ENCODE data around the gene RAB30. TPM values are rescaled to one million over a fixed set of nuclear protein-coding genes. Genes with fewer than 3 reads are reported as not detected.
A peak's percentile ranks its signal among the peaks of the same experiment; 100 is the strongest.

RAB30 gene
- polyA plus RNA-seq = 10 to 100 TPM in 2 of 4 donors, 1 to 10 TPM in 2; 3.2 to 15.9 (median 8.9) TPM
- long read RNA-seq, donor 1, partial matches to known transcripts = 0 of 1 reads
- long read RNA-seq, donor 1, other reads (novel, unspliced or antisense) = 0 of 1 reads
- long read RNA-seq, donor 2, partial matches to known transcripts = 0 of 1 reads
- long read RNA-seq, donor 2, other reads (novel, unspliced or antisense) = 0 of 1 reads
- long read RNA-seq, donor 3, partial matches to known transcripts = 0 of 2 reads
- long read RNA-seq, donor 3, other reads (novel, unspliced or antisense) = 0 of 2 reads
- long read RNA-seq, donor 4 = 0 reads
- long read RNA-seq, donor 5 = 0 reads
- long read RNA-seq, donor 6, partial matches to known transcripts = 0 of 1 reads
- long read RNA-seq, donor 6, other reads (novel, unspliced or antisense) = 0 of 1 reads
- long read RNA-seq, donor 7 = 0 reads
- long read RNA-seq, donor 8 = 0 reads
- long read RNA-seq, donor 9, partial matches to known transcripts = 0 of 1 reads
- long read RNA-seq, donor 9, other reads (novel, unspliced or antisense) = 0 of 1 reads
- long read RNA-seq, donor 10, full-length matches to known transcripts = 4 of 4 reads
- long read RNA-seq, donor 10, partial matches to known transcripts = 0 of 4 reads
- long read RNA-seq, donor 10, other reads (novel, unspliced or antisense) = 0 of 4 reads

GRCh38 chr11:83071567-83072349 is at the start of gene RAB30:
Gene RAB30, minus strand, starts transcription at chr11:83071897. Its CDS starts 74,581 bp downstream, at chr11:82997316.
- peak; percentile 99 to 100 for DNase-seq
- peak within 1 kb of the TSS; percentile 76 to 98 (median 92) for H3K27ac ChIP-seq (ENCODE audit: low read depth in 1 of 3, low read length in 2 of 3)
- no peaks in the 10 kb centered on the region for H3K9me3 ChIP-seq (ENCODE audit: control insufficient read depth in 2 of 2, insufficient read depth in 1 of 2, low read depth in 1 of 2, low read length in 1 of 2)
- H3K4me3 ChIP-seq (ENCODE audit: low read depth in 1 of 3, low read length in 3 of 3) = peak within 1 kb of the TSS; percentile 52 to 93 (median 78)
- H3K4me1 ChIP-seq (ENCODE audit: control insufficient read depth in 3 of 3, insufficient read depth in 2 of 3, low read depth in 1 of 3, low read length in 2 of 3) = peaks cover 8 to 24% (median 20%) of the 10 kb centered on the region in 3 donors
- peaks cover 0 to 5% (median 0%) of the 10 kb centered on the region in 3 donors for H3K27me3 ChIP-seq (ENCODE audit: control insufficient read depth in 3 of 3, insufficient read depth in 3 of 3, low read length in 3 of 3)
- FAIRE-seq = peak; percentile 68
- WGBS, 3 donors = 0% methylated on average over 35 of the region's 35 CpGs
- peaks cover 0 to 8% (median 0%) of the 10 kb centered on the region in 3 donors for H3K36me3 ChIP-seq (ENCODE audit: control insufficient read depth in 3 of 3, insufficient read depth in 2 of 3, low read depth in 1 of 3, low read length in 3 of 3)

GRCh38 chr11:83120327-83120726 is 48.6 kb upstream of the RAB30 start:
- Histone ChIP-seq H3K4me1 (ENCODE audit: control insufficient read depth in 3 of 3, insufficient read depth in 2 of 3, low read depth in 1 of 3, low read length in 2 of 3) (peaks cover 0 to 5% (median 2%) of the 10 kb centered on the region in 3 donors), H3K4me3 (ENCODE audit: low read depth in 1 of 3, low read length in 3 of 3) (no peak overlapping the region), H3K9me3 (ENCODE audit: control insufficient read depth in 2 of 2, insufficient read depth in 1 of 2, low read depth in 1 of 2, low read length in 1 of 2) (no peaks in the 10 kb centered on the region), H3K27ac (ENCODE audit: low read depth in 1 of 3, low read length in 2 of 3) (no peak overlapping the region), H3K36me3 (ENCODE audit: control insufficient read depth in 3 of 3, insufficient read depth in 2 of 3, low read depth in 1 of 3, low read length in 3 of 3) (no peaks in the 10 kb centered on the region), H3K27me3 (ENCODE audit: control insufficient read depth in 3 of 3, insufficient read depth in 3 of 3, low read length in 3 of 3) (no peaks in the 10 kb centered on the region)
- FAIRE-seq (no peak), DNase-seq (no peak)

DNA sequence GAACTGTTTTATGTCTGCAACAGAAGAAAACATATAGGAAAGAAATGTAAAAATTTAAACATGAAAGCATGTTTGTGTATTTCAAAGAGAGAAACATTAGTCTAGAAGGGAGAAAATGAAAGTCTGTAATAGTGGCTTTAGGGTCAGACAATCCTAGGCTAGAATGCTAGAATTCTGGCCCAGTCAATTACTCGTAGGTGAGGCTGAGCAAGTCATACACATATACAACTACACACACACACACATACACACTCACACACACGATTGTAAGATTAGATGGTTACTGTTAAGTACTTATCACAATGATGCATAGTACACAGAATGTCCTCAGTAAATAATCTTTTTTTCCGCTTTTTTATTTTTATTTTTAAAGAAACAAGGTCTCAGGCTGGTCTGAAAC is 47.5 kb upstream of the RAB30 start:
- no peaks in the 10 kb centered on the region for H3K36me3 ChIP-seq (ENCODE audit: control insufficient read depth in 3 of 3, insufficient read depth in 2 of 3, low read depth in 1 of 3, low read length in 3 of 3)
- peaks cover 0 to 5% (median 2%) of the 10 kb centered on the region in 3 donors for H3K4me1 ChIP-seq (ENCODE audit: control insufficient read depth in 3 of 3, insufficient read depth in 2 of 3, low read depth in 1 of 3, low read length in 2 of 3)
- DNase-seq (no peak), FAIRE-seq (no peak)
- no peak overlapping the region for H3K4me3 ChIP-seq (ENCODE audit: low read depth in 1 of 3, low read length in 3 of 3)
- no peaks in the 10 kb centered on the region for H3K27me3 ChIP-seq (ENCODE audit: control insufficient read depth in 3 of 3, insufficient read depth in 3 of 3, low read length in 3 of 3)
- H3K9me3 ChIP-seq (ENCODE audit: control insufficient read depth in 2 of 2, insufficient read depth in 1 of 2, low read depth in 1 of 2, low read length in 1 of 2) = no peaks in the 10 kb centered on the region
- 53 to 65% (median 61%) methylated on average over 3 of the region's 3 CpGs for WGBS, 3 donors
- H3K27ac ChIP-seq (ENCODE audit: low read depth in 1 of 3, low read length in 2 of 3) = no peak overlapping the region

DNA sequence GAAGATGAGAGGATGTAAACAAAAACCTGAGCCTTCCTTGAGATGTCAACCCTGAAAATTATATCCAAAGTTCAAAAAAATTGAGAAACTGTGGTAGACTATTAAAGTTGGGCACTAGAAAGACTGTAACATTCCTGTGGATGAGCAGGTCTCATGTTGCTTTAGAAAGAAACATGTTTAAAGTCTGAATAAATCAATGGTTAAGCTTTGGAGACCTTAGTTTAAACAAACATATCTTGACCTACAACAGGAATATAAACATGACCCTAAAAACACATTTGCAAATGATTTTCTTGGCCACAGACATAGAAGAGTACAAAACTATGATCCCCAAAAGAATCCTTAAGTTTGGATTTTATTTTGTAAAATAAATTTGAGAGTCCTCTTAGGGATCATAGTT is 47.1 kb upstream of the RAB30 start:
- H3K9me3 ChIP-seq (ENCODE audit: control insufficient read depth in 2 of 2, insufficient read depth in 1 of 2, low read depth in 1 of 2, low read length in 1 of 2) = no peaks in the 10 kb centered on the region
- H3K36me3 ChIP-seq (ENCODE audit: control insufficient read depth in 3 of 3, insufficient read depth in 2 of 3, low read depth in 1 of 3, low read length in 3 of 3) = no peaks in the 10 kb centered on the region
- H3K27me3 ChIP-seq (ENCODE audit: control insufficient read depth in 3 of 3, insufficient read depth in 3 of 3, low read length in 3 of 3) = no peaks in the 10 kb centered on the region
- H3K27ac ChIP-seq (ENCODE audit: low read depth in 1 of 3, low read length in 2 of 3) = peak overlapping the region in 2 of 3 donors; percentile 57 to 74
- DNase-seq (no peak), FAIRE-seq (no peak)
- H3K4me3 ChIP-seq (ENCODE audit: low read depth in 1 of 3, low read length in 3 of 3) = no peak overlapping the region
- H3K4me1 ChIP-seq (ENCODE audit: control insufficient read depth in 3 of 3, insufficient read depth in 2 of 3, low read depth in 1 of 3, low read length in 2 of 3) = peaks cover 0 to 5% (median 2%) of the 10 kb centered on the region in 3 donors

DNA sequence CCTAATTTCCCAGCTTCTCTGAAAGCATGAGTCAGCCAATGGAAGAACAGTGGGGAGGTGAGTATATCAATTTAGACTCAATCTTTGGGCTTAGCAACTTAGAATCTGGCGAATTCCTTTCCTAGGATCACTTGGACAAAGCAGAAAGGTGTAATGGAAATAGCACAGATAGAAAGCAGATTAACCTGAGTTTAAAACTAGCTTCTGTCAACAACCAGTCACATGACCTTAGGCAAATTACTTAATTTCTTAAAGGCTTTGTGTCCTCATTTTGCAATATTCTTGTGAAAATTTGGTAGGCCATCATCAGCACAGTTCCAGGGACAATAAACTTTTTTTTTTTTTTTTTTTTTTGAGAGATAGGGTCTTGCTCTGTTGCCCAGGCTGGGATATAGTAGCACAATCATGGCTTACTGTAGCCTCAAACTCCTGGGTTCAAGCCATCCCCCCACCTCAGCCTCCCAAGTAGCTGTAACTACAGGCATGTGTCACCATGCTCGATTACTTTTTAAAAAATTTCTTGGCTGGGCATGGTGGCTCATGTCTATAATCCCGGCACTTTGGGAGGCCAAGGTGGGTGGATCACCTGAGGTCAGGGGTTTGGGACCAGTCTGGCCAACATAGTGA is 44.4 kb upstream of the RAB30 start:
- FAIRE-seq (no peak), DNase-seq (no peak)
- Histone ChIP-seq H3K4me1 (ENCODE audit: control insufficient read depth in 3 of 3, insufficient read depth in 2 of 3, low read depth in 1 of 3, low read length in 2 of 3) (peaks cover 0 to 5% (median 2%) of the 10 kb centered on the region in 3 donors), H3K27me3 (ENCODE audit: control insufficient read depth in 3 of 3, insufficient read depth in 3 of 3, low read length in 3 of 3) (no peaks in the 10 kb centered on the region), H3K36me3 (ENCODE audit: control insufficient read depth in 3 of 3, insufficient read depth in 2 of 3, low read depth in 1 of 3, low read length in 3 of 3) (no peaks in the 10 kb centered on the region), H3K4me3 (ENCODE audit: low read depth in 1 of 3, low read length in 3 of 3) (no peak overlapping the region), H3K9me3 (ENCODE audit: control insufficient read depth in 2 of 2, insufficient read depth in 1 of 2, low read depth in 1 of 2, low read length in 1 of 2) (no peaks in the 10 kb centered on the region), H3K27ac (ENCODE audit: low read depth in 1 of 3, low read length in 2 of 3) (no peak overlapping the region)
- whole genome bisulfite sequencing, 3 donors = 92 to 95% (median 92%) methylated on average over 3 of the region's 3 CpGs

- no peaks in the 10 kb centered on the region for H3K36me3 ChIP-seq (ENCODE audit: control insufficient read depth in 3 of 3, insufficient read depth in 2 of 3, low read depth in 1 of 3, low read length in 3 of 3)
- peaks cover 0 to 5% (median 2%) of the 10 kb centered on the region in 3 donors for H3K4me1 ChIP-seq (ENCODE audit: control insufficient read depth in 3 of 3, insufficient read depth in 2 of 3, low read depth in 1 of 3, low read length in 2 of 3)
- FAIRE-seq (no peak), DNase-seq (no peak)
- H3K27ac ChIP-seq (ENCODE audit: low read depth in 1 of 3, low read length in 2 of 3) = no peak overlapping the region
- no peak overlapping the region for H3K4me3 ChIP-seq (ENCODE audit: low read depth in 1 of 3, low read length in 3 of 3)
- H3K27me3 ChIP-seq (ENCODE audit: control insufficient read depth in 3 of 3, insufficient read depth in 3 of 3, low read length in 3 of 3) = no peaks in the 10 kb centered on the region
- no peaks in the 10 kb centered on the region for H3K9me3 ChIP-seq (ENCODE audit: control insufficient read depth in 2 of 2, insufficient read depth in 1 of 2, low read depth in 1 of 2, low read length in 1 of 2)
- WGBS, 3 donors = 67 to 84% (median 83%) methylated on average over 5 of the region's 5 CpGs
These were observed 43.9 kb upstream of the RAB30 start for GRCh38 chr11:83115551-83115950.

GRCh38 chr11:83115026-83115425 is 43.3 kb upstream of the RAB30 start:
- H3K36me3 ChIP-seq (ENCODE audit: control insufficient read depth in 3 of 3, insufficient read depth in 2 of 3, low read depth in 1 of 3, low read length in 3 of 3) = no peaks in the 10 kb centered on the region
- WGBS, 3 donors = 90 to 93% (median 93%) methylated on average over 3 of the region's 3 CpGs
- DNase-seq = no peak

GRCh38 chr11:83112886-83113285 is 41.2 kb upstream of the RAB30 start:
- 62 to 71% (median 68%) methylated on average over 2 of the region's 2 CpGs for WGBS, 3 donors

More at GRCh38 chr11:83115026-83115425, 43.3 kb upstream of the RAB30 start:
- no peaks in the 10 kb centered on the region for H3K27me3 ChIP-seq (ENCODE audit: control insufficient read depth in 3 of 3, insufficient read depth in 3 of 3, low read length in 3 of 3)
- no peak overlapping the region for H3K4me3 ChIP-seq (ENCODE audit: low read depth in 1 of 3, low read length in 3 of 3)
- H3K9me3 ChIP-seq (ENCODE audit: control insufficient read depth in 2 of 2, insufficient read depth in 1 of 2, low read depth in 1 of 2, low read length in 1 of 2) = no peaks in the 10 kb centered on the region
- H3K27ac ChIP-seq (ENCODE audit: low read depth in 1 of 3, low read length in 2 of 3) = no peak overlapping the region
- no peak for FAIRE-seq
- H3K4me1 ChIP-seq (ENCODE audit: control insufficient read depth in 3 of 3, insufficient read depth in 2 of 3, low read depth in 1 of 3, low read length in 2 of 3) = peaks cover 0 to 5% (median 2%) of the 10 kb centered on the region in 3 donors

More at GRCh38 chr11:83112886-83113285, 41.2 kb upstream of the RAB30 start:
- Histone ChIP-seq H3K36me3 (ENCODE audit: control insufficient read depth in 3 of 3, insufficient read depth in 2 of 3, low read depth in 1 of 3, low read length in 3 of 3) (no peaks in the 10 kb centered on the region), H3K27me3 (ENCODE audit: control insufficient read depth in 3 of 3, insufficient read depth in 3 of 3, low read length in 3 of 3) (no peaks in the 10 kb centered on the region), H3K9me3 (ENCODE audit: control insufficient read depth in 2 of 2, insufficient read depth in 1 of 2, low read depth in 1 of 2, low read length in 1 of 2) (no peaks in the 10 kb centered on the region), H3K4me1 (ENCODE audit: control insufficient read depth in 3 of 3, insufficient read depth in 2 of 3, low read depth in 1 of 3, low read length in 2 of 3) (peaks cover 0 to 2% (median 0%) of the 10 kb centered on the region in 3 donors), H3K4me3 (ENCODE audit: low read depth in 1 of 3, low read length in 3 of 3) (no peak overlapping the region), H3K27ac (ENCODE audit: low read depth in 1 of 3, low read length in 2 of 3) (no peak overlapping the region)
- FAIRE-seq (no peak), DNase-seq (no peak)
